Tibial nerve (tissue), 4 donors: Measurements from ENCODE around the gene TXK. TPM values are rescaled to one million over a fixed set of nuclear protein-coding genes. Genes with fewer than 3 reads are reported as not detected.

ENCODE experiments used
- DNase-seq, 2 donors: peaks; one replicate each; pipeline ENCODE4 v3.0.0-alpha.2; 2019; ENCODE audit warnings: low spot score in 2 of 2
- H3K27ac ChIP-seq, 4 donors: fragments of 200-600 bp; sonication (generic) in 3 of 4; one replicate each; pipeline ENCODE4 v1.5.1; 2017 to 2019; ENCODE audit warnings: mild to moderate bottlenecking in 1 of 4
- H3K27me3 ChIP-seq, 2 donors: fragments of 200-600 bp; sonication (generic) in 1 of 2; one replicate each; pipeline versions ENCODE4 v1.5.1 to v1.6.0; 2017 to 2019
- H3K36me3 ChIP-seq, 3 donors: fragments of 200-600 bp; sonication (generic); one replicate each; pipeline ENCODE4 v1.5.1; 2018 to 2019
- H3K4me1 ChIP-seq, 4 donors: fragments of 200-600 bp; sonication (generic) in 3 of 4; one replicate each; pipeline ENCODE4 v1.5.1; 2017 to 2019
- H3K4me3 ChIP-seq, 4 donors: fragments of 200-600 bp; sonication (generic) in 3 of 4; one replicate each; pipeline ENCODE4 v1.5.1; 2017 to 2019; ENCODE audit warnings: mild to moderate bottlenecking in 1 of 4, moderate library complexity in 1 of 4
- H3K9me3 ChIP-seq, 4 donors: fragments of 200-600 bp; sonication (generic) in 3 of 4; one replicate each; pipeline ENCODE4 v1.5.1; 2017 to 2019
- CTCF ChIP-seq, 5 experiments: fragments of 200-600 bp in 3 of 5; fragments of 450-650 bp in 2 of 5; sonication (generic) in 3 of 5; IDR thresholded peaks; one replicate each; pipeline ENCODE4 v1.5.1; 2016 to 2019; ENCODE audit warnings: antibody characterized with exemption in 5 of 5, mild to moderate bottlenecking in 3 of 5, moderate library complexity in 2 of 5
- EP300 ChIP-seq, 2 donors: sonication (generic); formaldehyde crosslinking; IDR thresholded peaks; one replicate each; pipeline ENCODE4 v1.6.1; 2017; ENCODE audit warnings: antibody characterized with exemption in 2 of 2, mild to moderate bottlenecking in 1 of 2
- POLR2A ChIP-seq, 2 donors: fragments of 450-650 bp; IDR thresholded peaks; one replicate each; pipeline ENCODE4 v1.6.1; 2017; ENCODE audit warnings: antibody characterized with exemption in 2 of 2, mild to moderate bottlenecking in 2 of 2, moderate library complexity in 2 of 2
- WGBS, 2 donors: methylation state at CpG; one replicate each; pipeline ENCODE4 v1.1.5; 2018; 5-methylcytosine and 5-hydroxymethylcytosine counted together
- total RNA-seq, 4 donors: library from RNA; depleted of rRNA; stranded (reverse); fragments of >200 nt; gene quantifications; one replicate each; pipeline ENCODE4 v1.1.0, GENCODE V29; 2016

Gene TXK
- total RNA-seq, 4 donors from 2014 or later, result 0.22 to 0.84 (median 0.30) TPM; not detected in 1

DNA sequence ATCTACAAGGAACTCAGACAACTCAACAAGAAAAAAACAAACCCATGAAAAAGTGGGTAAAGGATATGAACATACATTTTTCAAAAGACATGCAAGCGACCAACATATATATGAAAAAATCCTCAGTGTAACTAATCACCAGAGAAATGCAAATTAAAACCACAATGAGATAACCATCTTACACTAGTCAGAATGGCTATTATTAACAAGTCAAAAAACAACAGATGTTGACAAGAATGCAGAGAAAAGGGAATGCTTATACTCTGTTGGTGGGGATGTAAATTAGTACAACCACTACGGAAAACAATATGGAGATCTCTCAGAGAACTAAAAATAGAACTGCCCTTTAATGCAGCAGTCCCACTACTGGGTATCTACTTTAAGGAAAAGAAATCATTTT is 105.4 kb downstream of the TXK start:
- H3K4me1 ChIP-seq, result peaks cover 0 to 24% (median 0%) of the 10 kb centered on the region in 4 donors
- no peaks in the 10 kb centered on the region for H3K9me3 ChIP-seq
- TF ChIP-seq CTCF (IDR thresholded peaks at IDR 0.05) (no peak), EP300 (IDR thresholded peaks at IDR 0.05) (no peak), POLR2A (IDR thresholded peaks at IDR 0.05) (no peak)
- no peaks in the 10 kb centered on the region for H3K36me3 ChIP-seq
- no peak for DNase-seq
- H3K27me3 ChIP-seq, result no peaks in the 10 kb centered on the region
- WGBS, 2 donors, result 17 to 54% methylated on average over 2 of the region's 2 CpGs
- H3K27ac ChIP-seq, result peak overlapping the region in 1 of 4 donors; percentile 2
- H3K4me3 ChIP-seq, result no peak overlapping the region

DNA sequence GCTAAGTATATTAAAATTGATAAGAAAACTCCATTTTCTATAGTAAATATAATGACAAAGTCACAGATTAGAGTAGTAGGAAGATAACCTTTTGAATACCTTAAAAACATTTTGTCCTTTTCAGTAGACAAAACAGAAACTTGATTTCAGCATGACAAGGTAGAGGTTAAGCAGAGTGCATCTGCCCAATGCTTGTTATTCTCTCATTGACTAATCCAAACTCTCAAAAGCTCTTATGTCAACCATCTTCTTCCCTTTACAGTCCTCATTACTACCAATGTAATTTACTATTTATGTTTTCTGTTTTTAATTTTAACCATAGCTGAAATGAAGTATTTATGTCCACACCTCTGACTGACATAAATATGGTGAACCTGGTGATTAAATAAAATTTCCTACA is 106.4 kb downstream of the TXK start:
- no peaks in the 10 kb centered on the region for H3K36me3 ChIP-seq
- TF ChIP-seq POLR2A (IDR thresholded peaks at IDR 0.05) (no peak), CTCF (IDR thresholded peaks at IDR 0.05) (no peak), EP300 (IDR thresholded peaks at IDR 0.05) (no peak)
- DNase-seq, result no peak
- no peaks in the 10 kb centered on the region for H3K9me3 ChIP-seq
- H3K4me1 ChIP-seq, result peaks cover 0 to 22% (median 0%) of the 10 kb centered on the region in 4 donors
- no peak overlapping the region for H3K4me3 ChIP-seq
- H3K27me3 ChIP-seq, result no peaks in the 10 kb centered on the region
- H3K27ac ChIP-seq, result no peak overlapping the region

GRCh38 chr4:48025005-48025404 is 109.0 kb downstream of the TXK start:
- H3K27ac ChIP-seq, result peak overlapping the region; percentile 55 to 87 (median 72)
- TF ChIP-seq CTCF (IDR thresholded peaks at IDR 0.05) (no peak), EP300 (IDR thresholded peaks at IDR 0.05) (peak in 1 of 2 donors; percentile 63), POLR2A (IDR thresholded peaks at IDR 0.05) (no peak)
- DNase-seq, result no peak
- H3K4me1 ChIP-seq, result peaks cover 0 to 16% (median 1%) of the 10 kb centered on the region in 4 donors
- no peaks in the 10 kb centered on the region for H3K36me3 ChIP-seq
- 5 to 7% methylated on average over 2 of the region's 2 CpGs for WGBS, 2 donors
- no peaks in the 10 kb centered on the region for H3K27me3 ChIP-seq
- H3K4me3 ChIP-seq, result no peak overlapping the region
- no peaks in the 10 kb centered on the region for H3K9me3 ChIP-seq

- H3K36me3 ChIP-seq, result no peaks in the 10 kb centered on the region
- H3K27me3 ChIP-seq, result no peaks in the 10 kb centered on the region
- peak overlapping the region; percentile 55 to 87 (median 72) for H3K27ac ChIP-seq
- H3K4me3 ChIP-seq, result no peak overlapping the region
- H3K9me3 ChIP-seq, result no peaks in the 10 kb centered on the region
- WGBS, 2 donors, result 22 to 49% methylated on average over 4 of the region's 4 CpGs
- no peak for DNase-seq
- TF ChIP-seq POLR2A (IDR thresholded peaks at IDR 0.05), result no peak
- TF ChIP-seq EP300 (IDR thresholded peaks at IDR 0.05), result no peak
- TF ChIP-seq CTCF (IDR thresholded peaks at IDR 0.05), result no peak
- peaks cover 0 to 16% (median 1%) of the 10 kb centered on the region in 4 donors for H3K4me1 ChIP-seq
Measured at GRCh38 chr4:48024522-48024921, 109.5 kb downstream of the TXK start.

DNA sequence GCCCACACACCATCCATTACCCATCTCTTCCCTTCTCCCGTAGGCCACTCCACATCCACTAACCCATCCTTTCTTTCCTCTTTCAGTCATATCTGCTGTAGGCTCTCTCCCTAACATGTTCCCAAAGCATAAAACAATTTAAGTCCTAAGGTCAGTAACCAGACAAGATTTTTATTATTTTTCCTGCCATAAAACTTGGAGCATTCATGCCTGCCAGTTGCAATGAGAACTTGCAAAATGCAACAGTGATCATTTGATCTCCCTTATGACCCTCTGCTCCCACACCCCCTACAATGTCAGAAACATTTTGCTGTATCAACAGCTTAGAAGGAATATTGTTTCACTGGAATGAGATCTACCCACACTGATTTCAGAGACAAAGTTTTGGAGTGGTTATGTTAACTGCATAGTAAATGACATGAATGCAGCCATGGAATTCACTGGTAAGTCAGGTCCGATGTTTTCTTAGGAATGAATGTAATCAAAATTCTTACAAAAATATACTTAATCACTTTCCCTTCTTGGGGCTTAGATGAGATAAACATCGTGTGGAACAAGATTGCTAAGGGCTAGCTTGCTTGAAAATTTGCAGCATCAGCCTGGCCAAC is 111.8 kb downstream of the TXK start:
- Histone ChIP-seq H3K9me3 (no peaks in the 10 kb centered on the region), H3K4me3 (no peak overlapping the region), H3K4me1 (peaks cover 0 to 19% (median 1%) of the 10 kb centered on the region in 4 donors), H3K27ac (peak overlapping the region in 3 of 4 donors; percentile 24 to 87 (median 87)), H3K36me3 (no peaks in the 10 kb centered on the region), H3K27me3 (no peaks in the 10 kb centered on the region)
- TF ChIP-seq EP300 (IDR thresholded peaks at IDR 0.05) (peak in 1 of 2 donors; percentile 46), POLR2A (IDR thresholded peaks at IDR 0.05) (no peak), CTCF (IDR thresholded peaks at IDR 0.05) (no peak)
- 21 to 44% methylated on average over 3 of the region's 3 CpGs for WGBS, 2 donors
- no peak for DNase-seq
